ENCODE measurements around the gene GPR171.

DNA sequence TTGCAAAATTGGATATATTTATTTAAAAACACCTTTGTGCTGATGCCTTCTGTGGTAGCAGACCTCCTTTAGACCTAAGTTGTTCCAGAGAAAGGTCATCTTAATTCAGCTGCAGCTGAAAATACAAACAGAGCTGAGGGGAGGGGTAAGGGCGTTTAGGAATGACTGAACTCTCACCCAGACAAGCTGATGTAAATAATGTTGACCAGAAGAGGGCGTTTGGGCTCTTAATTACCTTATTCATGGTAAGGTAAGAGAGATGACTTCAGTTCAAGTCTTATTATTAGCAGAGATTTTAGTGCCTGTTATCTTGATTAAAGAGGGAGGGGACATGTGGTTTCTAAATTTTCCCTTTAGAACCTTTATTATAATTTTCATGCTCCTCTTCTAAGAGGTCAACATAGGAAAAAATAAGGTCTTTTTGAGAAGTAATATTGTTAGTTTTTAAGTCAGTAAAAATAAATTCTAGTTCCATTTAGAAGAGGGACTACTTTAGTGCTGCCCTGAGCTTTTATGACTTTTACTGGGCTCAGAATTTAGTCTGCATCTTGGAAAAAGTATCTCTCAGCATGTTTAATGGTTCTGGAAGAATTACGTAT lies 46.3 kb downstream of the GPR171 start:
- TF ChIP-seq CREB1 (IDR thresholded peaks at IDR 0.05; ENCODE audit: low read depth), result no peak
- no peak for TF ChIP-seq TAF1 (IDR thresholded peaks at IDR 0.05; ENCODE audit: low read depth)
- TF ChIP-seq REST (IDR thresholded peaks at IDR 0.05; ENCODE audit: low read depth), result no peak
- TF ChIP-seq, protein P1, sequence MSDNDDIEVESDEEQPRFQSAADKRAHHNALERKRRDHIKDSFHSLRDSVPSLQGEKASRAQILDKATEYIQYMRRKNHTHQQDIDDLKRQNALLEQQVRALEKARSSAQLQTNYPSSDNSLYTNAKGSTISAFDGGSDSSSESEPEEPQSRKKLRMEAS (IDR thresholded peaks at IDR 0.05), result no peak
- TF ChIP-seq EGR1 (IDR thresholded peaks at IDR 0.05), result no peak
- TF ChIP-seq EP300 (IDR thresholded peaks at IDR 0.05; ENCODE audit: borderline replicate concordance), result no peak
- no peak for TF ChIP-seq NFIC (IDR thresholded peaks at IDR 0.05)
- TF ChIP-seq ZBTB7A (IDR thresholded peaks at IDR 0.05; ENCODE audit: low read depth), result no peak
- no peak for TF ChIP-seq FOXM1 (IDR thresholded peaks at IDR 0.05; ENCODE audit: borderline replicate concordance, low read depth)
- no peak for TF ChIP-seq USF1 (IDR thresholded peaks at IDR 0.05)

Data from Ishikawa (cell line).